ENCODE measurements around the gene ERICH6B. TPM values are rescaled to one million over a fixed set of nuclear protein-coding genes. Genes with fewer than 3 reads are reported as not detected.
"Not testable (repeated sequence)": the region's sequence is repeated elsewhere in the genome, so short reads cannot be mapped to it uniquely, and the experiment has no call there.

Gene ERICH6B
- total RNA-seq, result not detected
- polyA plus RNA-seq, result not detected

DNA sequence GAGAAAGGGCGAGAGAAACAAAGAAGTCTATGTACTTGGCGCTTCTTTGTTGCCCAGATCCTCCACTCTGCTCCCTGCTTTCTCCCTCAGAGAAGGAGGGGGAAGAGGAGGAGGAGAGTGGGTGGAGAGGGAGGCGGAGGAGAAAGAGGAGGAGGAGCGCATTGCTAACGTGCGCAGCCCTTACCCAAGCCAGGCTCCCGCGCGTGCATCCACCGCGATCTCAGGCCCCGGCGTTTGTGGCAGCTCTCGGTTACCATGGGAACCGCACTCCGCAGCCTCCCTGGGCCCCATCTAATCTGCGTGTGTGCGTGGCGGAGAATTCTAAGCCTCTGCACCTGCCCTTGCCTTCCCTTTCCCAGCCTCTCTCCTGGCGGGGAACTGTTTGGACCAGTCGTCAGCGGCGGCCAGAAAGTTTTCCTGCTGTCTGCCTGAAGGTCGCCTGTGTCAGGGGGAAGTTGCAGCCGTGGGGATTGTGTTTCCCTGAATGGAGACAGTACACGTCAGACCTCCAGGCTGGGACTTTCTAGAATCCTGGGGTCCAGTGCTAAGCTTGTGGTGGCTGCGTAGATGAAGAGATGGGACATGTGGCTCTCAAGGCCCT lies at the start of gene ERICH6B:
Gene ERICH6B, minus strand, starts transcription at position 239 of the 601 bp plus-strand sequence. CDS start 18,734 bp downstream, outside the sequence.
- 8 to 10% methylated on average over 27 of the region's 27 CpGs for WGBS, 2 donors
- intact Hi-C loops (cut with DNase I), result no loop called here
- H3K27ac ChIP-seq, result no peak within 1 kb of the TSS
- H3K36me3 ChIP-seq, result no peaks in the 10 kb centered on the region
- H3K9me3 ChIP-seq, result no peaks in the 10 kb centered on the region
- H3K4me1 ChIP-seq, result peaks cover 0 to 7% (median 3%) of the 10 kb centered on the region in 4 donors
- no peaks in the 10 kb centered on the region for H3K27me3 ChIP-seq
- DNase-seq, result no peak
- no peak for TF ChIP-seq POLR2AphosphoS5 (IDR thresholded peaks at IDR 0.05)
- TF ChIP-seq CTCF (IDR thresholded peaks at IDR 0.05), result no peak
- TF ChIP-seq EP300 (IDR thresholded peaks at IDR 0.05), result no peak
- no peak for TF ChIP-seq POLR2A (IDR thresholded peaks at IDR 0.05)
- peak within 1 kb of the TSS in 3 of 4 donors; percentile 18 to 27 (median 19) for H3K4me3 ChIP-seq

- H3K36me3 ChIP-seq; H3K9me3 ChIP-seq; H3K27ac ChIP-seq; H3K27me3 ChIP-seq; intact Hi-C loops (cut with DNase I); DNase-seq; H3K4me3 ChIP-seq; H3K4me1 ChIP-seq: not testable (repeated sequence)
- WGBS, 2 donors, result 91 to 96% methylated on average over 1 of the region's 1 CpG
These were observed 47.4 kb upstream of the ERICH6B start for GRCh38 chr13:45662903-45663302.

DNA sequence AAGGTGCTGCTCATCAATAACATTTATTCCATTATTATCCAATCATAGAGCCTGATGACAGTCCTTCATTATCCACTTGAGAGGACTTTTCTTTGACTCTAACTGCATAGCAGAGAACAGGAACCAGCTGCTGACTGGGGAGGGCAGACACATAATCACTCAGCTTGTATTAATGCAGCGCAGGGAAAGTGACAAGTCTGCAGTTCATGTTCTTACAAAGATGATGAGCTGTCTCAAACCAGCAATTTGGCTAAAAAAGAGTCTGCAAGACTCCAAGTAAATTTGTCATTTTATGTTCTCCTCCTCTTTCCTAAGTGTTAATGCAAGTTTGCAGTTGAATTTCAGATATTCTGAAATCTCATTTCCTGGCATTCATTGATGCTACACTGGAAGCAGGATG lies 46.6 kb upstream of the ERICH6B start:
- Histone ChIP-seq H3K27ac (no peak overlapping the region), H3K27me3 (no peaks in the 10 kb centered on the region), H3K36me3 (no peaks in the 10 kb centered on the region), H3K4me1 (no peaks in the 10 kb centered on the region), H3K9me3 (no peaks in the 10 kb centered on the region), H3K4me3 (no peak overlapping the region)
- DNase-seq, result no peak
- intact Hi-C loops (cut with DNase I), result no loop called here
- no peak for TF ChIP-seq POLR2AphosphoS5 (IDR thresholded peaks at IDR 0.05)
- no peak for TF ChIP-seq CTCF (IDR thresholded peaks at IDR 0.05)
- TF ChIP-seq POLR2A (IDR thresholded peaks at IDR 0.05), result no peak
- TF ChIP-seq EP300 (IDR thresholded peaks at IDR 0.05), result no peak
- WGBS, 2 donors, result 85 to 86% methylated on average over 1 of the region's 1 CpG

DNA sequence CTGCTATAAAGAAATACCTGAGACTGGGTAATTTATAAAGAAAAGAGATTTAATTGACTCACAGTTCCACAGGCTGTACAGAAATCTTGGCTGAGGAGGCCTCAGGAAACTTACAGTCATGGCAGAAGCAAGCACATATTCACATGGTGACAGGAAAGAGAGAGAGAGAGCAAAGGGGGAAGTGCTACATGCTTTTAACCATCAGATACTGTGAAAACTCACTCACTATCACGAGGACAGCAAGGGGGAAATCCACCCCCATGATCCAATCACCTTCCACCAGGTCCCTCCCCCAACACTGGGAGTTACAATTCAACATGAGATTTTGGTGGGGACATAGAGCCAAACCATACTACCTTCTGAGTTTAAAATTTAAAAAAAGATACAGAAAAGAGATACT lies 44.9 kb upstream of the ERICH6B start:
- DNase-seq; H3K36me3 ChIP-seq; intact Hi-C loops (cut with DNase I); H3K27ac ChIP-seq; H3K4me3 ChIP-seq; H3K4me1 ChIP-seq; H3K27me3 ChIP-seq; H3K9me3 ChIP-seq: not testable (repeated sequence)
- WGBS, 2 donors, result 18 to 23% methylated on average over 1 of the region's 1 CpG

GRCh38 chr13:45659536-45659935 lies 44.0 kb upstream of the ERICH6B start:
- TF ChIP-seq CTCF (IDR thresholded peaks at IDR 0.05), result no peak
- intact Hi-C loops (cut with DNase I), result no loop called here
- 52 to 76% methylated on average over 3 of the region's 3 CpGs for WGBS, 2 donors
- Histone ChIP-seq H3K4me1 (no peaks in the 10 kb centered on the region), H3K9me3 (no peaks in the 10 kb centered on the region), H3K4me3 (no peak overlapping the region), H3K27ac (no peak overlapping the region), H3K36me3 (no peaks in the 10 kb centered on the region), H3K27me3 (no peaks in the 10 kb centered on the region)
- no peak for DNase-seq

DNA sequence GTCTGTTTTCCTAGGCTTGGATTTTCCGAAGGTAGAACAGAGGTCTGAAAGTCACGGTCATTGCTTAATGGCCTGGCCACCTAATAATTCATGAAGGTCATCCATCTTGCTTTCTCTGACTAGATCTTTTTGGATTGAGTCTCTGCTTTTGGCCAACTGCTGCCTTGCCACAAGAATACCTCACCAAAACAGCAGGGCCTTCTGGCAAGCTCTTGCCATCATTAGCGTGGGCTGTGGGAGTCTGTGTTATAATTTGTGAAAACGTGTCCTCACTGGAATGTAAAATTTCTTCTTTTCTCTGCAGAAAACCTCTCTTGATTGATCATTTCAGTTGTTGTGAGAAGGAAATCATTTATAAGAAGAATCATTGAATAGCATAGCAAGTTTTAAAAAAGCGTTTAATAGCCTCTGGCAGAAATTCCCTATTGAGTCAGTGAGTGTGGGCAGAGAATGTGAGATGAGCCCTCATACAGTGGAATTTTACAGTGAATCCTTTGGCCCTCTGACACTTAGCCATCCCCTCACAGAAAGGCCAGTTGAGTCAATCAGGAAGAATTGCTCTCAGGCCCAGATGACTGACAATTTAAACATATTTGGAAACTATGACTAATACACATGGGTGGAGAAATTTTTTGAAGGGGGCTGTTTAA lies 43.2 kb upstream of the ERICH6B start:
- Histone ChIP-seq H3K9me3 (no peaks in the 10 kb centered on the region), H3K36me3 (no peaks in the 10 kb centered on the region), H3K27me3 (no peaks in the 10 kb centered on the region), H3K4me3 (no peak overlapping the region), H3K4me1 (no peaks in the 10 kb centered on the region), H3K27ac (no peak overlapping the region)
- intact Hi-C loops (cut with DNase I), result no loop called here
- TF ChIP-seq EP300 (IDR thresholded peaks at IDR 0.05) (no peak), CTCF (IDR thresholded peaks at IDR 0.05) (no peak), POLR2AphosphoS5 (IDR thresholded peaks at IDR 0.05) (no peak), POLR2A (IDR thresholded peaks at IDR 0.05) (no peak)
- 88 to 93% methylated on average over 5 of the region's 5 CpGs for WGBS, 2 donors
- DNase-seq, result no peak

All from sigmoid colon (tissue), 7 donors.